ENCODE results near the gene ATG16L1.

DNA sequence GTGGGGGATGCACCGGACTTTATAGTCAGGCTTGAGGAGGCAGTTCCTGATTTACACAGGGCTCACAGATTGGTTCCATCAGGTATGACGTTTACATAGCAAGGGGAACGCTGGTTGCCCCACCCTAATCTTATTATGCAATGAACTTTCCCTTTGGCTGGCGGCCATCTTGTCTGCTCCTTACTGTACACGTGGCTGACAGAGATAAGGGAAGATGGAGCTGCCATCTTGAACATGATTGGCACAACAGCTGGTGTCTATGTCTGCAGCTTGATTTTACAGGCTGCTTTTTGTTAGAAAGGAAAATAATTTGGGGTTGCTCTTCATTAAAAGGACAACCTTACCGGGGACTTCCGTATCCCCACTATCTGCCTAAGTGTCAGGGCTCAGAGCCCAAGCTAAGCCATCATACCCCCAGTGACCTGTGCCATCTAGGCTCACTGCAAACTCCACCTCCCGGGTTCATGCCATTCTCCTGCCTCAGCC, 33.5 kb upstream of the ATG16L1 start:
- TF ChIP-seq CTCF (IDR thresholded peaks at IDR 0.05) (no peak), POLR2A (IDR thresholded peaks at IDR 0.05) (no peak)

Data from esophagus squamous epithelium (tissue), 4 donors.